Umbilical cord (tissue), 2 donors: ENCODE measurements around the gene CYBA. TPM values are rescaled to one million over a fixed set of nuclear protein-coding genes. Genes with fewer than 3 reads are reported as not detected.
A peak's percentile ranks its signal among the peaks of the same experiment; 100 is the strongest.
"Not testable (repeated sequence)": the region's sequence is repeated elsewhere in the genome, so short reads cannot be mapped to it uniquely, and the experiment has no call there.

ENCODE experiments used
- DNase-seq: peaks from one replicate; pipeline ENCODE4 v3.0.0-alpha.2; 2015; ENCODE audit warnings: low spot score
- total RNA-seq: library from RNA; depleted of rRNA; stranded (reverse); fragments of >200 nt; gene quantifications from one replicate; pipeline ENCODE4 v1.2.3, GENCODE V29; 2014; ENCODE audit warnings: low replicate concordance; ENCODE audit not compliant: insufficient read depth

CYBA gene
- total RNA-seq, 1 donor from 2014 or later: 70.3 TPM

DNA sequence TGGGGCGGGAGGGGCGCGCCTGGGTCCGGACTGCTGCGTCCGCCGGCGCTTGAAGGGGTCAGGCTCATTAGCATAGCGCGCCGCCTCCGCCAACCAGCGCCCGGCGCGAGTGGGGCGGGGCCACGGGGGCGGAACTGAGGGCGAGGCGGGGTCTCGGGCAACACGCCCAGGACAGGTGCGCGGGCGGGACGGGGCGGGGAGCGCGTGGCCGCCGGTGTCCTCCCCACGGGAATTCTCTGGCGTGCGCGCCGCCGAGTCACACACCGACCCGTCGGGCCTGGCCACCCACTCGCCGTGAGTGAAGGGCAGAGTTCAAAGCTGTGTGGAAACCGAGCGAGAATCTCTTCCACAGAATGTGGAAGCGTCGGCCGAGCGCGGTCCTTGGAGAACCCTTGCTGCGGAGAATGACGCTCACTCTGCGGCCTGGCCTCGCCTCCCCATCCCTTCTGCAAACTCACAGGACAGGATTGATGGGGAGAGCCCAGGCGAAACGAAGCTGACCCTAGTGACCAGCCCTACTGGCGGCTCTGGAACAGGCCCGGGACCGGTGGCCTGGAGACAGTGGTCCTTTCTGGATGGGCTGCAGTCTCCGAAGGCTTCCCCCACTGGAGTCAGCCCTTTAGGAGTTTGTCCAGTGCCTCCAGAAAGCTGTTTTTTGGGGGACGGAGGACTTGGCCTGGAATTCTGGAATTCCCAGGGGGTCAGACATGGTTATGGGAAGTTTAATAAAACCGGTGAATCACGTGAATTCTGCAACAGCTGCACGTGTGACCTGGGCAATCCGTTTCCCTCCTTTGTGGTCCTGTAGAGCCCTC, 35.8 kb upstream of the CYBA start, which contains the start of gene SNAI3:
Gene SNAI3, minus strand, starts transcription at position 69 of the 815 bp plus-strand sequence. CDS start 101 bp downstream, outside the sequence.
- peak; percentile 64 for DNase-seq

DNA sequence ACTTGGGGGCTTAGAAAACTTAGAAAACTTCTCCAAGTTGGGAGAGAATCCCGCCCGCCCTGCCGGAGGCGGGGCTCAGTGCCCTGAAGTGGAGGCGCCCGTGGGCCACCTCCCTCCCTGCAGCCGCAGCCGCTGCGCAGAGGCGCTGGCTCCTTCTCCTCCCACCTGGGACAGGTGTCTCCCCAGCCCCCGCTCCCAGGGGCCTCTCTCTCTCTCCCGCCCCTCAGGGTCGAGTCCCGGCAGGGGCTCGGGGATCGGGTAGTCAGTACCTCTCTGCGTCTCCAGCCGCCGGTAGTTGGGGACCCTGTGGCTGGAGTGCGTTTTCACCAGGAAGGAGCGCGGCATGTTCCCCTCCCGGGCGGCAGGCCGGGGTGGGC, 35.2 kb upstream of the CYBA start:
- no peak for DNase-seq

DNA sequence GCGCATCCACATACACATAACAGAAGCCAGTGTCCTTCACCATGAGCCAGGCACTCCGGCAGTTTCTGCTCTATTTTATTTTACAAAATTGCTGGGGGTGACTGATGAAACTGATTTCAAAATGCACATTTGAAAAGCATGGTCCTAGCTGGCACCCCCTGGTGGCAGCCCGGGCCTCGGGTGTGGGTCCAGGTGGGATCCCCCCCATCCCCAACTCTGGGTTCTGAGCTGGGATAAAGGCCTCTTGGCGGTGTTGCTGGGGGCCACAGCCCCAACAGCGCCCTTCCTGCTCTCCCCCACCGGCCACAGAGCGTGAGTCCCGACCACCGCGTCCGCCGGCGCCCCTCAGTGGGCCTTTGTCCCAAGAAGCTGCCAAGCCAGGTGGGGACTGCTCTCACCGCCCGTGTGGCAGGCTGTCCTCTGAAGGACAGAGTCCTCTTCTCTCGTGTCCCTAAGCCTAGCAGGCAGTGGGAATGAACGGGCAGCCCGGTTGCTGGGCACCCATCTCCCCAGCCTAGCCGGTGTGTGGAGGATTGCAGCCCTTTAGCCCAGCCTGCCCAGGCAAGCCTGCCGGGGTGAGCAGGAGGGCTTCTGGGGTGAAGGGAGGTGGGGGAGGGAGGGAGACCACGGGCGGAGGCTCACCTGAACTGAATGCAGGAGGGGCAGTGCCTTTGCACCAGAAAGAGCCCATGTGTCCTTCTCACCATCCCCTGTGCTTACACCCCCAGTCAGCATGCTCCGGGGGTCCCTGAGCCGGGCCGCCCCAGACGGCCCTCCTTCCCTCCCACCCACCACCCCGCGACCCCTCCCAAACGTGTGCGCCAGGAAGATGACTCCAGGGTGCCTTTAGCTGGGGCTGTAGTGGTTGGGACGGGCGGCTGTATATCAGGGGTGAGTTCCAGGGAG, 34.6 kb upstream of the CYBA start:
- DNase-seq: no peak

DNA sequence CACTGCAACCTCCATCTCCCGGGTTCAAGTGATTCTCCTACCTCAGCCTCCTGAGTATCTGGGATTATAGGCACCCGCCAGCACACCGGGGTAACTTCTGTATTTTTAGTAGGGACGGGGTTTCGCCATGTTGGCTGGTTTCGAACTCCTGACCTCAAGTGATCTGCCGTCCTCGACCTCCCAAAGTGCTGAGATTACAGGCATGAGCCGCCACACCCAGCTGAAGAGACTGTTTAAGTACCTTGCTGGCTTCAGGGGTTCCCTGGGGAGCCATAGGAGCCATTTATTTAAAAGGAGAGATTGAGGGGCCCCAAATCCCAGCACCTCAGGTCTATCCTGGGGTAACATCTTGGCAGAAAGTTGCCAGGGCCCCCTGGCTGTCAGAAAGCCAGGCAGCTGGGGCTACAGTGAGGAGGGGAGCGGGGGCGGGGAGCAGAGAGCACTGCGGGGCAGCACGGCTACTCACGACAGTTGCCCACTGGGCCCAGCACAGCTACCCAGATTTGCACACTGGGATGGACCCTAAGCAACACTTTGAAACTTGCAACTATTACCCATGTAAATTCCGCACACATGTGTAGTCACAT, 33.8 kb upstream of the CYBA start:
- DNase-seq: no peak

DNA sequence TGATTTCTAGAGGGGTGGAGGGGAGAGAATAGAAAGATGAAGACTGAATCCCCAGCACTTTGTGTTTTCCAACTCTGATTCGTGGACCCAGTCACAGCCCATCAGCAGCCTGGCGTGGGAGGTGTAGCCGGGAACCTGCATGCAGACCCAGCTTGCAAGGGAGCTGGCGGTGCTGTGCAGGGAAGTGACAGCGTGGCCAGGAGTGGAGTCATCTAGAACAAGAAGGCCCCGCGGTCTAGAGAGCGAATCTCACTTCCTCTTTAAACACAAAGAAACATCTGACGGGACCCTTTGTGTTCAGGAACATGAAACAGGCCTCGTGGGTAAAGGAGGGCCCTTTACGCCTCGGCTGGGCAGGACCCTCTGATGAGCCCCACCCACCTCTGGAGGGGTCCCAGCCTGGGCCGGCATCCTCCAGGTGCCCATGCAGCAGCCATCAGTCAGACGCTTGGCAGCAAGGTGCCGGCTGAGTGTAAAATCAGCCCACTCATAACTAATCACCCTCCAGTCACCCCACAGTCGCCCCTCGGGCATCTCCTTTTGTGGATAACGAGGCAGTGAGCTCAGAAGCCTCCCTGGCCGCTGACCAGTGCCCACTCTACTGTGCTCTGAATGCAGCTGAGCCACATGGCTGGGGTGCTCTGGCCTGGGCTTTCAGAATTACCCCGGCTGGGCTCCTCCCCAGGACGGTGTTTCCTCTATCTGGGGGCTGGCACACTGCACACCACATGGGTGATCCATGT, 31.0 kb upstream of the CYBA start:
- no peak for DNase-seq

DNA sequence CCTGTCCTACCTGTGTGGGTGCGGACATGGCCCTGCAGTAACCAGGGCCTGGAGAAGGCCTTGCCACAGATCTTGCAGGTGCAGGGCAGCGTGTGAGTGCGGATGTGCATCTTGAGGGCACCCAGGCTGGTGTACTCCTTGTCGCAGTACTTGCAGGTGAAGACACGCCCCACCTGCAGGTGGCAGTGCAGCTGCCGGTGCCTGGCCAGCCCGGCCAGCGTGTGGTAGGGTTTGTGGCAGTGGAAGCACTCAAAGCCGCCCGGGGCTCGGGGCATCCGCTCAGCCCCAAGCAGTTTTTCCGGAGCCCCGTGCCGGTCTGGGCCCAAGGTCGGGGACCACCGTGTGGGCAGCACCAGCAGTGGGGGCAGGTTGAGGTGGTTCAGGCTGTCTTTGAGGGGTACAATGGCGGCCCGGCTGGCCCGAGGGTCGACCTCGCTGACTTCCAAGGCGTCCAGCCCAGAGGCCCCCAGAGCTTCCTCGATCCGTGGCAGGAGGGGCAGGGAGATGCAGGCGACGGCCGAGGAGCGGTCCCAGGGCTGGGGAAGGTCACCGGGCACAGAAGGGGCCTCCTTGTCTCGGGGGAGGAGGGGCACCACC, 30.3 kb upstream of the CYBA start:
- no peak for DNase-seq

DNA sequence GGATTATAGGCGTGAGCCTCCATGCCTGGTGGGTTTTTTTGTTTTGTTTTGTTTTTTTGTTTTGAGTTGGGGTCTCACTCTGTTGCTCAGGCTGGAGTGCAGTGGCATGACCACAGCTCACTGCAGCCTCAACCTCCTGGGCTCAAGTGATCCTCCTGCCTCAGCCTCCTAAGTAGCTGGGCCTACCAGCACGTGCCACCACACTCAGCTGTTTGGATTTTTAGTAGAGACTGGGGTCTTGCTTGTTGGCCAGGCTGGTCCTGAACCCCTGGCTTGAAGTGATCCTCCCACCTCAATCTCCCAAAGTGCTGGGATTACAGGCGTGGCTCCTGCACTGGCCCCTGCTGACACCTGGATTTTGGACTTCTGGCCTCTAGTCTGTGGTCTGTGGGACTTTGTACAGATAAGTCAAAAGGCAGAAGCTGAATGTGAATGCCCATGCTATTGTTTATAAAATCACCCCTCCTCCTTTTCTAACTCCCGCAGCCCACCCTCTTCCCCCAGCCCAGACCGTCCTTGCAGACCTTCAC, 29.8 kb upstream of the CYBA start:
- DNase-seq: no peak

DNA sequence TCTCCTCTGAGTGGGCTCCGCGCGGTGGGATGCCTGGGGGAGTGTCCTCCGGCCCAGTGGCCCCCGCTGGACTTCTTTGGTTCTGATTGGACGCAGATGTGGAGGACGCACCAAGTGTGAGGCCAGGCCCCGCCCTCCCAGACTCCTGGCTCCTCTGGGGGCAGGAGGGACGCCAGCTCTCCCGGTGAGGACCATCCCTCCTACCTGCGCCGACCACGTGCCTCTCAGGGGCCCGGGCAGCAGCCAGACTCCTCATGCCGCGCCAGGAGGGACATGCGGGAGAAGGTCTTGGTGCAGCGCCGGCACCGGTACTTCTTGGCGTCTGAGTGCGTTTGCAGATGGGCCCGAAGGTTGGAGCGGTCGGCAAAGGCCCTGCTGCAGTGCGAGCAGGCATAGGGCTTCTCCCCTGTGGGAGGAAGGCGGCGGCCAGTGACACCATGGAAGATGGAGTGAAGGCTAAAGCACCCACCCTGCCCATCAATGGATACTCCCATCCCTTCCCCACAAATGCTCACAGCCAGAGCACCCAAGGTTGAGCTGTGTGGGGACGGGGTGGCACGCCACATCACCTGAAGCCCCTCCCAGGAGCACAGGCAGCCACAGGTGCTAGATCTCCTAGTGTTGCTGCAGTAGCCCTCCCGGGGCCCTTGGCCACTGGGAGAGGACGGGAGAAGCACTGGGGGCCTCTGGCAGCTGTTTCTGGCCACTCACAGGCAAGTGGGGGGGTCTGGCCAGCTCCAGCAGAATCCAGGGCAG, 27.5 kb upstream of the CYBA start:
- DNase-seq: no peak

DNA sequence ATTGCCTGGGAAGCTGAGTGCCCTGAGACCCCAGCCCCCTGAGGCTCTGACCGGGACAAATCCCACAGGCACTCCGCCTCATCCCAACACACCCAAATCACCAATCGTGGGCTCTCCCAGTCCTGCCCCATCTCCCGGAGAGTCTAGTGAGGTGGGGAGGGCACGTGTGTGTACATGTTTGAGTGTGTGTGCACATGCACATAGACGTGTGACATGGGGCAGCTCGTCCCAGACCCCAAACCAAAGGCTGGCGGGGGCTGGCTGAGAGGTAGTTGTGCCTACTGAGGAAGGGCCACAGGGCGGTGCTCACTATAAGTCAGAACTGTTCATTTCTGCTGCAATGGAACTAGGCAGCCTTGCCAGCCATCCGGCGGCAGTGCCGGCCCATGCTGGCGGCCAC, 26.9 kb upstream of the CYBA start:
- no peak for DNase-seq

DNA sequence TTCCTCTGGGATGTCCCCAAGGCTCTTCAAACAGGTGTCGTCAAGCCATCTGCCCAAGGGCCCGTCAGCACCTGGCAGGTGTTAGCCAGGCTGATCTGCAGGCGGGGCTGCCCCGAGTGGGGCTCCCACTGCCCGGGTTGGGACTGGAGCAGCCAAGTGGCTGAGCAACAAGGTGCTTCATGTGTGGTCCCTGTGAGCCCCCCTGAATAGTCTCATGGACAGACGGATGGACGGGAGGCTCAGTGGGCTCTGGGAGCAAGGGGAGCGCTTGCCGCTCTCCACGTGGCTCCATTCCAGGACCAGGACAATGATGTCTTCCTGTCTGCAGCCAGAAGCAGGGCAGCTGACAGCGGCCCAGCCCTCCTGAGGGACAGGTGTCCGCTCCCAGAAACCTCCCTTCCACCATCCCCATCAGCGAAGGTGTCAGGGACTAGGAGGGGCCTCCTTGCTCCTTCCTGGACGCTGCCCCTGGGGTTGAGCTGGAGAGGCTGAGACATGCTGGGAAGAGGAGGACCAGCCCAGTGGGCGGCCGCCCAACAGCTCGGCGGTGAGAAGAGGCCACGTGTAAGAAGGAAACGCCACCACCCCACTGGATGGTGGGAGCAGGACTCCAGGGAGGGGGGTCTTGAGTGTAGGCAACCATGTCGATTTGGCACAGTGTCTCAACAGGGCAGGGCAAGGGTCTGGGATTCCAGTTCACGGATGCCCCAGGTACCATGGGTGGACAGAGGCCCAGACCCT, 25.8 kb upstream of the CYBA start:
- no peak for DNase-seq

DNA sequence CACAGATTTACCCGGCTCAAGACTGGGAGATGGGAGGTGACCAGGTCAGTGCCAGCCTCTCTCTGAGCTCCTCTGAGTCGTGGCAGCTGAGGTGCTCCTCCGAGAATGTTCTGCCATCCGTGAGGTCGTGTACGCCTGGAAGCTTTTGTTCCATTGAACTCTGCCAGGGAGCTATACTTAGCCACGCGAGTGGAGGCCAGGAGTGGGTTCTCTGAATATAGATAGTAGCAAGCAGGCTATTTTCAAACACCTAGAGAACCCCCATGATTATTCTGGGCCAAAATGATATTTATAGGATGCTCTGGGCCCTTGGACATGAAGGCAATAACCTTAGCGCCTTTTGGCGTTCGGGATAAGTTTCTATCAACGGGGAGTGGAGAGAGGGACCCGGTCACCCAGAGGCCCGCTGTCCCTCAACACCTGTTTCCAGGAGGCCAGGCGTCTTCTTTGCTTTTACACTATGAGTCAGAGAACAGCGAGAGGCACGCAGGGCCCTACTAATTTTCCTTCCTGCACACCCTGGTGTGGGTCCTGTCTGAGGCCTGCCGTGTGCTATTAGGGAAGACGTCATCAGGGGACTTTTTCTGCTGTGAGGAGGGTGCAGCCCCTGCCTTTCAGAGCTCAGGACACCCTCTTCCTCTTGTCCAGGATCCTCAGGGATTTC, 23.0 kb upstream of the CYBA start:
- no peak for DNase-seq

DNA sequence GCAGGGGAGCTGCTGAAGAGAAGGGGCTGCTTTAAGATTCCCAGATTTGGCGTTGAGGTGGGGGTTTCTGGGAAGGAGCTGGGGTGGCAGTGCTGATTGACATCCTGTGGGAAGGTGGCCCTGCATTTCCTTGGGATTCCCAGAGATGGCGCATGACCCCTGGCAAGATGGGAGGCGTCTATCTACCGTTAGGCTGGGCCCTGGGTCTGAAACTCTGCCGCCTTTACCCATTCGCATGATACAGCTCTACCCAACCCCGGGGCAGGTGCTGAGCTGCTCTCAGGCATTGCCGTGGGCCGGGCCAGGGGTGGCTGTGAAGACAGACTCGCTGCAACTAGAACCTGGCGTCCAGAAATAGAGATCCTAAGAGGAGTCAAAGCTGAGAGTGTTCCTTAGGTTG, 21.9 kb upstream of the CYBA start:
- DNase-seq: no peak

DNA sequence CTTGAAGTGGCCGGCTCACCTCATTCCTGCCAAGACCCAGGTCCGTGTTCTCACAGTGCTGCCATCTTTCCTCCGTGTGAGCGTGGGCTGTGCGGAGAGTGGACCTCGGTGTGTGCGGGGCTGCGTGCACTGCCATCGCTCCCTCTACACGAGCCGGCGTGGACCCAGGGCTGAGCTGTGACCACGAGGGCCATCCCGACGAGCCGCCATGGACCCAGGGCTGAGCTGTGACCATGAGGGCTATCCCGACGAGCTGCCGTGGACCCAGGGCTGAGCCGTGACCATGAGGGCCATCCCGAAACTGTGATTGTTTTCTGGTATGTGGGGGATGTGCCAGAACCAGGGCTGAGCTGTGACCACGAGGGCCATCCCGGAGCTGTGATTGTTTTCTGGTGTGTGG, 21.0 kb upstream of the CYBA start:
- DNase-seq: no peak

DNA sequence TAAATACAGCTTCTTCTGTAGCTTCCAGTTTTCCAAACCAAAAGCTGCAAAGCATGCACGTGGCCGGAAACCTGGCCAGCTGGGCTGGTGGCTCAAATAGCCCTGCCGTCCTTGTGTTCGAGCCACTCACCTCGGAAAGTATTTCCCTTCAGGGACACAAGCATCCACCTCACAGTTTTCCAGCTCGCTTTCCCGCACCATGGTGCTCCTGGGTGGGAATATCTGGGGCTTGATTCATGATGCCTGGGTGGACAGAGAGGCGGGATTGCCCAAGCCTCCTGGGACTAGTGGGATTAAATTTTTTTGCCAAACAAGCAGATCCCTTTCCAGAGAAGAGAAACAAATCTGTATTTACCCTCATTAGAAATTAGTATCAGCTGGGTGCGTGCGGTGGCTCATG, 19.1 kb upstream of the CYBA start:
- no peak for DNase-seq

DNA sequence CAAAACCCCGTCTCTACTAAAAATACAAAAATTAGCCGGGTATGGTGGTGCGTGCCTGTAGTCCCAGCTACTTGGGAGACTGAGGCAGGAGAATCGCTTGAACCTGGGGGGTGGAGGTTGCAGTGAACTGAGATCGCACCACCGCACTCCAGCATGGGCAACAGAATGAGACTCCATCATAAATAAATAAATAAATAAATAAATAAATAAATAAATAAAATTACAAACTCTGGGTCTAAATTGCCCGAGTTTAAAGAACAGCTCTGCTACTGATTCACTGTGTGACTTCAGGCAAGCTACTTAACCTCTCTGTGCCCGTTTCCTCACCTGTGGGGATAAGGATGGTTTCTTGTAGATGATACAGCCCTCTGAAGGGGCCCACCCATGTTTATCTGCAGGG, 18.6 kb upstream of the CYBA start:
- not testable (repeated sequence) for DNase-seq

DNA sequence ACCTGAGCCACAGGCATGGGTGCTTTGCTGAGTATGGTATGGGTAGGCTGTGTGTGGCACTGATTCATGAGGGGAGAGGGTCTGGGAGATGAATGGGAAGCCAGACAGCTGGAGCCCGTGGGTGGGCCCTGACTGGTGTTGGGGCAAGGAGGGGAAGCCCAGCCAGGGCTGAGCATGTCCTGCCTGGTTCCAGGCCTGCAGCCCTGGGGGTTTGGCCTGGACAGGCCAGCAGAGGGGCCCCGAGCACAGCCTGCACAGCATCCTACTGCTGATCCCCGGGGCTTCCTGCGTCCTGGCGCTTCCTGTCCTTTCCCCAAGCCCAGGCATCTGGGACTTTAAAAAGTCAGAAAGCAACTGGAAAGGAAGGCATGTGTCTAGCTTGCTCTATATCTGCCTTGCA, 16.6 kb upstream of the CYBA start:
- DNase-seq: no peak

DNA sequence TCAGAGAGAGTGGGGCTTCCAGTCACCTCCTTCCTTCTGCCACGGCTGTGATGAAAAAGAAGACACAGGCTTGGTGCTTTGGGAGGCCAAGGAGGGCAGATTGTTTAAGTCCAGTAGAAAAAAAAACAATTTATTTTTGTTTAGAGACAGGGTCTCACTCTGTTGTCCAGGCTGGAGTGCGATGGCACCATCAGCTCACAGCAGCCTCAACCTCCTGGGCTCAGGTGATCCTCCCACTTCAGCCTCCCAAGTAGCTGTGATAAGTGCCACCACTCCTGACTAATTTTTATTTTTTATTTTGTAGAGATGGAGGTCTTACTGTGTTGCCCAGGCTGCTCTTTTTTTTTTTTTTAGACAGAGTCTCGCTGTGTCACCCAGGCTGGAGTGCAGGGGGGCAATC, 14.7 kb upstream of the CYBA start:
- no peak for DNase-seq

DNA sequence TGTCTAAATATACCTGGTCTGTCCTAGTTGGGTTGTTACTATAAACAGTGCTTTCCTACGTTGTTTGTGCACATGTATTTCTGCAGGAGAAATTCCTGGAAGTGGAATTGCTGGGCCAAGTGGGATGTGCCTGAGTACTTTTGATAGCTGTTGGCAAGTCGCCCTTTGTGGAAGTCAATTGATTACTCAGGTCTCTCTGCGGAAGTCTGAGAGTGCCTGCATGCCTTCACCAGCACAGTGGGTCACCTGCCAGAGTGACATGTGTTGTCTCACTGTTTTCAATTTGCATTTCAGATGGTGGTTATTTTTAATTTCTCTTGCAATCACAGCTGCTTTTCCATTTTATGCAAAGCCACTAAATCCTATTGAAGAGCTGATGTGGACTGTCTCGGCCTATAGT, 14.3 kb upstream of the CYBA start:
- DNase-seq: no peak
